Fibroblast of pulmonary artery (primary cell): ENCODE measurements around the gene GABRB2.

ENCODE experiments used
- DNase-seq: peaks from one replicate; pipeline ENCODE4 v3.0.0-alpha.2; 2010; ENCODE audit warnings: low read depth
- H3K4me3 ChIP-seq: replicated peaks from 2 replicates; pipeline ENCODE4 v1.5.1; 2011; ENCODE audit warnings: low read depth, mild to moderate bottlenecking, control low read depth, low read length, moderate library complexity
- CTCF ChIP-seq: IDR thresholded peaks from 2 replicates; pipeline ENCODE4 v1.5.1; 2011; ENCODE audit warnings: mild to moderate bottlenecking, control low read depth, low read length, inconsistent platforms; ENCODE audit errors: missing control alignments

Gene GABRB2

GRCh38 chr5:161278739-161279660, 267.5 kb downstream of the GABRB2 start:
- H3K4me3 ChIP-seq: no peak overlapping the region
- no peak for DNase-seq
- TF ChIP-seq CTCF: no peak

GRCh38 chr5:161277011-161277410, 269.5 kb downstream of the GABRB2 start:
- no peak for DNase-seq
- no peak for TF ChIP-seq CTCF
- no peak overlapping the region for H3K4me3 ChIP-seq

- DNase-seq: no peak
- TF ChIP-seq CTCF: no peak
- no peak overlapping the region for H3K4me3 ChIP-seq
Observed at GRCh38 chr5:161274951-161275350, 271.6 kb downstream of the GABRB2 start.

GRCh38 chr5:161273410-161273809, 273.1 kb downstream of the GABRB2 start:
- DNase-seq: no peak
- H3K4me3 ChIP-seq: no peak overlapping the region
- no peak for TF ChIP-seq CTCF

- TF ChIP-seq CTCF: no peak
- no peak for DNase-seq
- H3K4me3 ChIP-seq: no peak overlapping the region
Observed at GRCh38 chr5:161271816-161272215, 274.7 kb downstream of the GABRB2 start.

- DNase-seq: no peak
- no peak overlapping the region for H3K4me3 ChIP-seq
- TF ChIP-seq CTCF: no peak
Observed at GRCh38 chr5:161269125-161269524, 277.4 kb downstream of the GABRB2 start.

- no peak for DNase-seq
- TF ChIP-seq CTCF: no peak
- H3K4me3 ChIP-seq: no peak overlapping the region
Observed at GRCh38 chr5:161266954-161267353, 279.6 kb downstream of the GABRB2 start.
